BLaER1 treated with 17β-estradiol and CSF1 and Interleukin-3, amounts not matched to agents 10 nM and 100 nM (cell line): ENCODE measurements around the gene BDKRB1.
"Not testable (repeated sequence)": the region's sequence is repeated elsewhere in the genome, so short reads cannot be mapped to it uniquely, and the experiment has no call there.

ENCODE experiments used
- H3K27ac ChIP-seq, 11 experiments: shearing (Covaris generic); formaldehyde crosslinking; 2 replicates each; pipeline ENCODE4 v1.8.1; 2022
- H3K27me3 ChIP-seq, 11 experiments: shearing (Covaris generic); formaldehyde crosslinking; 2 replicates each; pipeline ENCODE4 v1.8.1; 2022
- H3K36me3 ChIP-seq, 11 experiments: shearing (Covaris generic); formaldehyde crosslinking; 2 replicates each; pipeline ENCODE4 v1.8.1; 2022
- H3K4me1 ChIP-seq, 10 experiments: shearing (Covaris generic); formaldehyde crosslinking; 2 replicates each; pipeline ENCODE4 v1.8.1; 2022
- H3K4me2 ChIP-seq, 11 experiments: shearing (Covaris generic); formaldehyde crosslinking; 2 replicates each; pipeline ENCODE4 v1.8.1; 2022
- H3K4me3 ChIP-seq, 10 experiments: shearing (Covaris generic); formaldehyde crosslinking; 2 replicates each; pipeline ENCODE4 v1.8.1; 2022
- H3K9ac ChIP-seq, 11 experiments: shearing (Covaris generic); formaldehyde crosslinking; 2 replicates each; pipeline ENCODE4 v1.8.1; 2022
- H3K9me3 ChIP-seq, 11 experiments: shearing (Covaris generic); formaldehyde crosslinking; replicated peaks in 1 of 11; 2 replicates each; pipeline ENCODE4 v1.8.1; 2022
- H4K20me1 ChIP-seq, 11 experiments: shearing (Covaris generic); formaldehyde crosslinking; 2 replicates each; pipeline ENCODE4 v1.8.1; 2022
- Cebpa-rat ChIP-seq, 11 experiments: shearing (Covaris generic); IDR thresholded peaks; 2 replicates each; pipeline ENCODE4 v1.8.1; 2022

Gene BDKRB1

GRCh38 chr14:96242126-96242525, 13.9 kb upstream of the BDKRB1 start:
- Histone ChIP-seq H3K4me3 (no peak overlapping the region), H3K27ac (no peak overlapping the region), H3K4me2 (no peak overlapping the region), H3K27me3 (no peaks in the 10 kb centered on the region), H3K9ac (no peak overlapping the region), H3K4me1 (peaks cover 0 to 5% (median 0%) of the 10 kb centered on the region in 10 experiments; a peak in 3 of 20 replicates), H4K20me1 (no peaks in the 10 kb centered on the region), H3K36me3 (no peaks in the 10 kb centered on the region), H3K9me3 (peaks cover 0 to 10% (median 0%) of the 10 kb centered on the region in 11 experiments; a peak in 2 of 22 replicates)
- peak in 2 of 11 experiments; percentile 17 to 31; a peak in 1 of 22 replicates for TF ChIP-seq Cebpa-rat (IDR thresholded peaks at IDR 0.05)

DNA sequence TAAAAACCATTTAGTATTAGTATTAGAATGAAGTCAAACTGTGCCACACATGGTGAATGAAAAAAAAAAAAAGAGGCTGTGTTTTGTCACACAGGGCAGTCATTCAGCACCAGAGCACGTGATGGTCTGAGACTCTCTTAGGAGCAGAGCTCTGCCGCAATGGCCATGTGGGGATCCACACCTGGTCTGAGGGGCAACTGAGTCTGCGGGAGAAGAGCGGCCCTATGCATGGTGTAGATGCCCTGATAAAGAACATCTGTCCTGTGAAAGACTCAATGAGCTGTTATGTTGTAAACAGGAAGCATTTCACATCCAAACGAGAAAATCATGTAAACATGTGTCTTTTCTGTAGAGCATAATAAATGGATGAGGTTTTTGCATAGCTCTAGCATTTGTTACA, 12.2 kb upstream of the BDKRB1 start:
- no peak overlapping the region for H3K4me2 ChIP-seq
- H3K27me3 ChIP-seq = no peaks in the 10 kb centered on the region
- no peaks in the 10 kb centered on the region for H4K20me1 ChIP-seq
- H3K4me1 ChIP-seq = peaks cover 0 to 12% (median 4%) of the 10 kb centered on the region in 10 experiments; a peak in 11 of 20 replicates
- no peak overlapping the region for H3K9ac ChIP-seq
- no peaks in the 10 kb centered on the region for H3K36me3 ChIP-seq
- no peak for TF ChIP-seq Cebpa-rat (IDR thresholded peaks at IDR 0.05)
- no peak overlapping the region for H3K27ac ChIP-seq
- no peak overlapping the region for H3K4me3 ChIP-seq
- peaks cover 0 to 10% (median 0%) of the 10 kb centered on the region in 11 experiments; a peak in 2 of 22 replicates for H3K9me3 ChIP-seq

DNA sequence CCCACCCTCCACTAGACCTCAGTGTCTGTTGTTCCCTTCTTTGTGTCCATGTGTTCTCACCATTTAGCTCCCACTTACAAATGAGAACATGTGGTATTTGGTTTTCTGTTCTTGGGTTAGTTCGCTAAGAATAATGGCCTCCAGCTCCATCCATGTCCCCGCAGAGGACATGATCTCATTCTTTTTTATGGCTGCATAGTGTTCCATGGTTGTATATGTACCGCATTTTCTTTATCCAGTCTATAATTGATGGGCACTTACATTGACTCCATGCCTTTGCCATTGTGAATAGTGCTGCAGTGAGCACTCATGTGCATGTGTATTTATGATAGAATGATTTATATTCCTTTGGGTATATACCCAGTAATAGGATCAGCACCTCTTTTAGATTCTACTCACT, 10.9 kb upstream of the BDKRB1 start:
- not testable (repeated sequence) for H3K27me3 ChIP-seq, H4K20me1 ChIP-seq, H3K27ac ChIP-seq, H3K9me3 ChIP-seq, H3K9ac ChIP-seq, H3K4me3 ChIP-seq, H3K4me2 ChIP-seq, H3K36me3 ChIP-seq
- H3K4me1 ChIP-seq = peaks cover 0 to 25% (median 5%) of the 10 kb centered on the region in 10 experiments; a peak in 11 of 20 replicates

GRCh38 chr14:96245710-96246538, 10.1 kb upstream of the BDKRB1 start:
- peaks cover 0 to 10% (median 0%) of the 10 kb centered on the region in 11 experiments; a peak in 2 of 22 replicates for H3K9me3 ChIP-seq
- TF ChIP-seq Cebpa-rat (IDR thresholded peaks at IDR 0.05) = no peak
- no peak overlapping the region for H3K9ac ChIP-seq
- no peak overlapping the region for H3K4me3 ChIP-seq
- peak overlapping the region in 5 of 11 experiments; percentile 5 to 32 (median 8); a peak in 4 of 22 replicates for H3K4me2 ChIP-seq
- no peak overlapping the region for H3K27ac ChIP-seq
- H4K20me1 ChIP-seq = no peaks in the 10 kb centered on the region
- H3K36me3 ChIP-seq = no peaks in the 10 kb centered on the region
- no peaks in the 10 kb centered on the region for H3K27me3 ChIP-seq
- H3K4me1 ChIP-seq = peaks cover 0 to 29% (median 5%) of the 10 kb centered on the region in 10 experiments; a peak in 11 of 20 replicates

GRCh38 chr14:96246539-96246847, 9.5 kb upstream of the BDKRB1 start:
- no peak overlapping the region for H3K27ac ChIP-seq

GRCh38 chr14:96247031-96247430, 9.0 kb upstream of the BDKRB1 start:
- Histone ChIP-seq H3K4me3 (no peak overlapping the region), H3K9me3 (peaks cover 0 to 10% (median 0%) of the 10 kb centered on the region in 11 experiments; a peak in 2 of 22 replicates), H3K4me1 (peaks cover 0 to 29% (median 5%) of the 10 kb centered on the region in 10 experiments; a peak in 11 of 20 replicates), H4K20me1 (no peaks in the 10 kb centered on the region), H3K27ac (no peak overlapping the region), H3K4me2 (no peak overlapping the region), H3K27me3 (no peaks in the 10 kb centered on the region), H3K9ac (no peak overlapping the region), H3K36me3 (no peaks in the 10 kb centered on the region)
- no peak for TF ChIP-seq Cebpa-rat (IDR thresholded peaks at IDR 0.05)

More at GRCh38 chr14:96246539-96246847, 9.5 kb upstream of the BDKRB1 start:
- Histone ChIP-seq H3K27me3 (no peaks in the 10 kb centered on the region), H3K36me3 (no peaks in the 10 kb centered on the region), H3K4me3 (no peak overlapping the region), H3K4me1 (peaks cover 0 to 29% (median 5%) of the 10 kb centered on the region in 10 experiments; a peak in 11 of 20 replicates), H3K9me3 (peaks cover 0 to 10% (median 0%) of the 10 kb centered on the region in 11 experiments; a peak in 2 of 22 replicates), H4K20me1 (no peaks in the 10 kb centered on the region), H3K9ac (no peak overlapping the region), H3K4me2 (peak overlapping the region in 5 of 11 experiments; percentile 5 to 32 (median 8); a peak in 4 of 22 replicates)
- no peak for TF ChIP-seq Cebpa-rat (IDR thresholded peaks at IDR 0.05)

DNA sequence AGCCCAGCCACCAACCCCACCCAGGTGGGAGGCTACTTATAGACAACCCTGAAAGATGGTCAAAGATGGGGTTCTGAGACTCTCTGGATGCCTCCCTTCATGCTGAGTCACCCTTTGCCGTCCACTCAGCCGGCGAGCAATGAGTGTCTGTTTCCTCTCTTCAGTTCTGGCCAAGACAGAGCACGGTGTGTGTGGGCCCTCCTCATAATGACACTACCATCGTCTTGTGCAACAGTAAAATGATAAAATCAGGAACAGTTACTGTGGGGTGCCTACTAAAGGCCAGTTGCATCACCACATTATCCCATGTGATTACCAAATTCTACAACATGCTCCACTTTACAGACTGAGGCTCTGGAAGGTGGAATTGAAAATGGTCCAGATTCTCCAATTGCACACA, 7.0 kb upstream of the BDKRB1 start:
- no peaks in the 10 kb centered on the region for H3K9me3 ChIP-seq
- peak in 2 of 11 experiments; percentile 37 to 52; a peak in 2 of 22 replicates for TF ChIP-seq Cebpa-rat (IDR thresholded peaks at IDR 0.05)
- no peaks in the 10 kb centered on the region for H3K36me3 ChIP-seq
- H4K20me1 ChIP-seq = no peaks in the 10 kb centered on the region
- peak overlapping the region in 4 of 11 experiments; percentile 41 to 75 (median 56); a peak in 8 of 22 replicates for H3K4me2 ChIP-seq
- peak overlapping the region in 2 of 11 experiments; percentile 23 to 51; a peak in 4 of 22 replicates for H3K27ac ChIP-seq
- no peak overlapping the region for H3K9ac ChIP-seq
- H3K27me3 ChIP-seq = no peaks in the 10 kb centered on the region
- peaks cover 0 to 29% (median 5%) of the 10 kb centered on the region in 10 experiments; a peak in 11 of 20 replicates for H3K4me1 ChIP-seq
- no peak overlapping the region for H3K4me3 ChIP-seq

- no peak for TF ChIP-seq Cebpa-rat (IDR thresholded peaks at IDR 0.05)
- Histone ChIP-seq H3K4me3 (no peak overlapping the region), H3K4me1 (peaks cover 0 to 29% (median 5%) of the 10 kb centered on the region in 10 experiments; a peak in 11 of 20 replicates), H3K27ac (no peak overlapping the region), H3K27me3 (no peaks in the 10 kb centered on the region), H3K9me3 (no peaks in the 10 kb centered on the region), H4K20me1 (no peaks in the 10 kb centered on the region), H3K9ac (no peak overlapping the region), H3K36me3 (no peaks in the 10 kb centered on the region), H3K4me2 (no peak overlapping the region)
Observed at GRCh38 chr14:96250485-96250884, 5.5 kb upstream of the BDKRB1 start.

DNA sequence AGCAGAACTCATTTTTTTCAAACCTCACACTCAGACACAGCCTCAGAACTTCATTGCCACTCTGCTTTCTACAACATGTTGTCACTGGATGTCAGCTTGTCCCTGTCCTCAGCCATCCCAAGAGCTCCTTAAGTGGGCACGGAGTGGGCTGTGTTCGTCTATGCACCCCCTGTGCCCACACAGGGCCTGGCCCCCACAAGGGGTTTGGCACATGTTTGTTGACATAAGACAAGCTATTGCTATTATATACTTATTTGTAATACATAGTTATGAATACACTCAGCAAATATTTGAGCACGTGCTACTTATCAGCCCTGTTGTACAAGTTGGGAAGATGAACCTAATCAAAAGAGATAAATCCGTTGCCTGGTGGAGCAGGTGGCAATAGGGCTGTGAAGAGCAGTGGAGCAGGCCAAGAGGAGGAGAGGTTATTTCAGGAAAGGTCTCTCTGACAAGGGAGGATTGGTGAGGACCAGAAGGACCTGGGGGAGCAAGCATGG, 4.3 kb upstream of the BDKRB1 start:
- Histone ChIP-seq H3K4me1 (peaks cover 0 to 23% (median 0%) of the 10 kb centered on the region in 10 experiments; a peak in 8 of 20 replicates), H4K20me1 (no peaks in the 10 kb centered on the region), H3K4me2 (no peak overlapping the region), H3K36me3 (no peaks in the 10 kb centered on the region), H3K4me3 (no peak overlapping the region), H3K9ac (no peak overlapping the region; a peak in 1 of 22 replicates), H3K27ac (no peak overlapping the region), H3K9me3 (no peaks in the 10 kb centered on the region), H3K27me3 (no peaks in the 10 kb centered on the region)
- no peak for TF ChIP-seq Cebpa-rat (IDR thresholded peaks at IDR 0.05)
